ENCODE measurements around the gene TIAM2.

DNA sequence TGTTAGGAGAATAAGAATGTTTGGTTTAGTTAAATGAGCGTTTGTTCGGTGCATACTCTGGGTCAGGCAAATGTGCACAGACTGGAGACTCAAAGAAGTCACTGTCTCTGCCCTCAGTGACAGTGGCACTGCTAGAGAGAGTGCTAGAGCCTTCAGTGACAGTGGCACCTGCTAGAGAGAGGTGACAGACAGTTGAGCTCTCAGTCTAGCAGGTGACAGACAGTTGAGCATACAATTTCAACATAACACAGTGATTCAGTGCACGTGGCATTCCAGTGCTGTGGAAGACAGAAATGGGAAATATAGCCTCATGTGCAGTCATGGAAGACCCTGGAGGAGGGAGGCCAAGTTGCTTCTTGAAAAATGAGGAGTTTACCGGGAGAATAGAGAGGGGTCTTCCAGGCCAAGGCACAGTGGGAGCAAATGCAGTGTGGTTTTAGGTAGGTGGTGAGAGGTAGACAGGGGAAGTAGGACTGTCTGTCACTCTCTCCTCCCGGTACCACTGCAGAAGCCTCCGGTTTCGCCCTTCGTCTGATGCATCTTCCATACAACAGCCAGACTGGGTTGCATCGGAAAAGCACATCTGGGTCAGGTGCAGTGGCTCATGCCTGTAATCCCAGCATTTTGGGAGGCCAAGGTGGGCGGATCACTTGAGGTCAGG is 160.8 kb downstream of the TIAM2 start:
- no peak for TF ChIP-seq CTCF (IDR thresholded peaks at IDR 0.05 in 8 of 11, conservative IDR thresholded peaks at IDR 0.05 in 3 of 11)
- no peak for TF ChIP-seq POLR2AphosphoS5 (IDR thresholded peaks at IDR 0.05)

Measured in spleen (tissue), 7 donors.